ENCODE measurements around the gene UBP1.

DNA sequence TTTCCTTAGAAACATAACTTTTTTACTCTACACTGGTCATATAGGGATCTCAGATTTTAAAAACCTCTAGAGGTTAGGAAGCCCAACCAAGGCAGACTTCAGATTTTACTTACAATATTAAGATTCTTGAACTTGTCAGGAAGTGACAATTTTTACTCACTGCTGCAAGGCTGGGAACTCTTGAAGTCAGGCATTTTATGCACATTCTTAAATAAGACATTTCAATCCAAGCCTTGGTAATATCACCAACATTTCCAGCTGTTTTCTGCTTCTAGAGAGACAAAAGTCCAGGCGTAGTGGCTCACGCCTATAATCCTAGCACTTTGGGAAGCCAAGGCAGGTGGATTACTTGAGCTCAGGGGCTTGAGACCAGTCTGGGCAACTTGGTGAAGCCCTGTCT, 33.6 kb upstream of the UBP1 start:
- TF ChIP-seq SMARCC2 (IDR thresholded peaks at IDR 0.05; ENCODE audit: low read depth) (no peak), NFRKB (IDR thresholded peaks at IDR 0.05; ENCODE audit: low read depth) (no peak), EP300 (IDR thresholded peaks at IDR 0.05; ENCODE audit: low read length) (no peak), POLR2A (conservative IDR thresholded peaks at IDR 0.05) (no peak), POLR2AphosphoS5 (IDR thresholded peaks at IDR 0.05; ENCODE audit: control insufficient read depth, insufficient read depth, low read depth, low read length) (no peak)
- TF ChIP-seq, protein P1, sequence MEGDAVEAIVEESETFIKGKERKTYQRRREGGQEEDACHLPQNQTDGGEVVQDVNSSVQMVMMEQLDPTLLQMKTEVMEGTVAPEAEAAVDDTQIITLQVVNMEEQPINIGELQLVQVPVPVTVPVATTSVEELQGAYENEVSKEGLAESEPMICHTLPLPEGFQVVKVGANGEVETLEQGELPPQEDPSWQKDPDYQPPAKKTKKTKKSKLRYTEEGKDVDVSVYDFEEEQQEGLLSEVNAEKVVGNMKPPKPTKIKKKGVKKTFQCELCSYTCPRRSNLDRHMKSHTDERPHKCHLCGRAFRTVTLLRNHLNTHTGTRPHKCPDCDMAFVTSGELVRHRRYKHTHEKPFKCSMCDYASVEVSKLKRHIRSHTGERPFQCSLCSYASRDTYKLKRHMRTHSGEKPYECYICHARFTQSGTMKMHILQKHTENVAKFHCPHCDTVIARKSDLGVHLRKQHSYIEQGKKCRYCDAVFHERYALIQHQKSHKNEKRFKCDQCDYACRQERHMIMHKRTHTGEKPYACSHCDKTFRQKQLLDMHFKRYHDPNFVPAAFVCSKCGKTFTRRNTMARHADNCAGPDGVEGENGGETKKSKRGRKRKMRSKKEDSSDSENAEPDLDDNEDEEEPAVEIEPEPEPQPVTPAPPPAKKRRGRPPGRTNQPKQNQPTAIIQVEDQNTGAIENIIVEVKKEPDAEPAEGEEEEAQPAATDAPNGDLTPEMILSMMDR (IDR thresholded peaks at IDR 0.05 in 2 of 3, conservative IDR thresholded peaks at IDR 0.05 in 1 of 3; ENCODE audit: insufficient read depth in 2 of 3, low read depth in 1 of 3, low read length in 3 of 3) = no peak
